ENCODE results near the gene LIMS1.

GRCh38 chr2:108614043-108614545 lies 79.8 kb downstream of the LIMS1 start:
- no peak for TF ChIP-seq CTCF (IDR thresholded peaks at IDR 0.05)
- no peak for TF ChIP-seq EZH2 (IDR thresholded peaks at IDR 0.05)
- no peak for TF ChIP-seq EZH2phosphoT487 (IDR thresholded peaks at IDR 0.05)
